Activated naive CD4-positive, alpha-beta T cell treated with anti-CD3 and anti-CD28 coated beads, Interleukin-2, amount 50 U/mL, for 24 hours (primary cell): Measurements from ENCODE around the gene TMEM94.
A peak's percentile ranks its signal among the peaks of the same experiment; 100 is the strongest.
"Not testable (repeated sequence)": the region's sequence is repeated elsewhere in the genome, so short reads cannot be mapped to it uniquely, and the experiment has no call there.

ENCODE experiments used
- H3K27ac Mint-ChIP-seq: one replicate; pipeline ENCODE4 v1.8.0; 2021; ENCODE audit warnings: mild to moderate bottlenecking, mixed read lengths
- H3K27me3 Mint-ChIP-seq: one replicate; pipeline ENCODE4 v1.8.0; 2021; ENCODE audit warnings: mixed read lengths
- H3K36me3 Mint-ChIP-seq: one replicate; pipeline ENCODE4 v1.8.0; 2021; ENCODE audit warnings: mixed read lengths
- H3K4me1 Mint-ChIP-seq: one replicate; pipeline ENCODE4 v1.8.0; 2021; ENCODE audit warnings: mixed read lengths
- H3K4me3 Mint-ChIP-seq: one replicate; pipeline ENCODE4 v1.8.0; 2021; ENCODE audit warnings: mild to moderate bottlenecking, mixed read lengths
- H3K9me3 Mint-ChIP-seq: one replicate; pipeline ENCODE4 v1.8.0; 2021; ENCODE audit warnings: mixed read lengths

TMEM94 gene

DNA sequence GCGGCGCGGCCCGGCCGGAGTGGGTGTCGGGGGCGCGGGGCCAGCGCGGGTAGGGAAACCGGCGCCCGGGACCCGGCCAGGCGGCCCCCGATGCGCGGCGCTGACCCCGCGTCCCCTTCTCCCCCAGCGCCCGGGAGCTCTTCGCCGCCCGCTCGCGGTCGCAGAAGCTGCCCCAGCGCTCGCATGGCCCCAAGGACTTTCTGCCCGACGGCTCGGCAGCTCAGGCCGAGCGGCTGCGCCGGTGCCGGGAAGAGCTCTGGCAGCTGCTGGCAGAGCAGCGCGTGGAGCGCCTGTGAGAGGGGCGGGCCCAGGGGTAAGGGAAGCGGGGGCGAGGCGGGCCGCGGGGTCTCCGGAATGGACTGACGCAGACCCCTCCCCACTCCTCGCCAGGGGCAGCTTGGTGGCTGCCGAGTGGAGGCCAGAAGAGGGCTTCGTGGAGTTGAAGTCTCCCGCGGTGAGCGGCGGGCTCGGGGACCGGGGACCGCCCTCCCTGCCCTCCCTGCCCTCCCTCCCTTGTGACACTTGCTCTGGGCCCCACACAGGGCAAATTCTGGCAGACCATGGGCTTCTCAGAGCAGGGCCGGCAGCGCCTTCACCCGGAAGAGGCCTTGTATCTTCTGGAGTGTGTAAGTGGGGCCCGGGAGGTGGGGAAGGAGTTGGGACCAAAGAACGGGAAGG is 60.3 kb downstream of the TMEM94 start:
- Mint-ChIP-seq H3K4me3 (peak overlapping the region; percentile 75), H3K27ac (no peak overlapping the region), H3K27me3 (no peaks in the 10 kb centered on the region), H3K9me3 (no peaks in the 10 kb centered on the region), H3K4me1 (peaks cover 23% of the 10 kb centered on the region), H3K36me3 (peaks cover 10% of the 10 kb centered on the region)

DNA sequence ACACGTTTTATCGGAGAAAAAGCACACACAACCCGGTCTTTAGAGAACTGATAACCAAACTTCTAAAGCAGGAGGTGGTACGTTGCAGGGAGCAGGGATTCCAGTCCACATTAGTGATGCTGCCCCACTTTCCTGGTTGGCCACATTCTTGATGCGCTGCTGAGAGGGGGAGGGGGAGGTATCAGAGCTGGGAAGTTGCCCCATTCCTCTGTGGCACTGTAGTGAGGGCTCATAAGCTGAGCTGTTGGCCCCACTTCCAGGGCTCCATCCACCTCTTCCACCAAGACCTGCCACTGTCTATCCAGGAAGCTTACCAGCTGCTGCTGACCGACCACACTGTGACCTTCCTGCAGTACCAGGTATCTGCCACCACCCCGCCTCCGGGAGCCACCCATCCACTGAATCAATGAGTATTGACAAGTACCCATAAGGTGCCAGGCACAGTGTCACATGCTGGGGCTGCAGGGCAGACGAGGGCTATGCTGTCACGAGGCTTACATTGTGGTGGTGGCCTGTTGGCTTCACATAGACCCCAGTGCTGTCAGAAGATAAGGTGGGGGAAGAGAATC is 60.9 kb downstream of the TMEM94 start:
- Mint-ChIP-seq H3K4me1 (peaks cover 23% of the 10 kb centered on the region), H3K27ac (peak overlapping the region; percentile 79), H3K4me3 (peak overlapping the region; percentile 75), H3K9me3 (no peaks in the 10 kb centered on the region), H3K36me3 (peaks cover 12% of the 10 kb centered on the region), H3K27me3 (no peaks in the 10 kb centered on the region)

DNA sequence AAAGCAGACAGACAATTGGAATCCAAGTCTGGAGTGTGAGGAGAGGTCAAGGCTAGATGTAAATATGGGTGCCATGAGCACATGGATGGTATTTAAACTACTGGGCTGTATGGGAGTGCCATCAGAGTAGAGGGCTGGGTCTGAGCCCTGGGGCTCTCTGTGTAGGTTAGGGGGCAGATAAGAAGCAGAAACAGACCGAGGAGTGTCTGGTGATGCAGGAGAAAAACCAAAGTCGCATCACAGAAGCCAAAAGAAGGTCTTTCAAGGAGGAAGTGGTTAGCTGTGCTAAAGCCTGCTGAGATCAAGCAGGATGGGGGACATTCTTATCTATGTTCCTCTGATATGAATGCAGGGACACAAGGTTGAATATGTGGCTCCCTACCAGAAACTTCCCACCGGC is 61.8 kb downstream of the TMEM94 start:
- Mint-ChIP-seq H3K4me1 (peaks cover 23% of the 10 kb centered on the region), H3K4me3 (peak overlapping the region; percentile 75), H3K36me3 (peaks cover 13% of the 10 kb centered on the region), H3K27me3 (no peaks in the 10 kb centered on the region), H3K27ac (peak overlapping the region; percentile 79), H3K9me3 (no peaks in the 10 kb centered on the region)

DNA sequence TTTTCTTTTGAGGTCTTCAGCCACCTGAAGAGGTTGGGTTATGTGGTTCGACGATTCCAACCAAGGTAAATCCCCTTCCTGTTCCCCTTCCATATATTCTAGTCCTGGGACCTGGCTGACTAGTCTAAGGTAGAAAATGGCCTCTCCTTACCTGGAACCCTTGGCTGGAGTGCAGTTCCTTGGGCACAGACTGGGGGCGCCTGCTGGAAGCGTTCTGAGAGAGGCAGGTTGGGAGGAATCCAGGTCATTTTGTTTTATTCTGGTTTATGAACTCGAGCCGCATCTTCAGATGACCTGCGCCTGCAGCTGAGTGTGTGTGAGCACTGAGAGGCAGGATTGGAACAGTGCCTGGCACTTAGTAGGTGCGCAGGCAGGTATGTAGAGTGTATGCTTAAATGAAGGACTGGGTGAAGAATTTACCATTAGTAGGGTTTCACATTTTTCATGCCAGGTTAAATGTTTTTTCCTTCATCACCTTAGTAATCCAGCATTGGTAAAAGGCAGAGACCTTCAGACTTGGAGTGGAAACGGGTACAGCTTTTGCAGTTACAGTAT is 62.6 kb downstream of the TMEM94 start:
- H3K36me3 Mint-ChIP-seq, result peaks cover 13% of the 10 kb centered on the region
- peak overlapping the region; percentile 79 for H3K27ac Mint-ChIP-seq
- peaks cover 23% of the 10 kb centered on the region for H3K4me1 Mint-ChIP-seq
- no peaks in the 10 kb centered on the region for H3K9me3 Mint-ChIP-seq
- no peak overlapping the region for H3K4me3 Mint-ChIP-seq
- H3K27me3 Mint-ChIP-seq, result no peaks in the 10 kb centered on the region

DNA sequence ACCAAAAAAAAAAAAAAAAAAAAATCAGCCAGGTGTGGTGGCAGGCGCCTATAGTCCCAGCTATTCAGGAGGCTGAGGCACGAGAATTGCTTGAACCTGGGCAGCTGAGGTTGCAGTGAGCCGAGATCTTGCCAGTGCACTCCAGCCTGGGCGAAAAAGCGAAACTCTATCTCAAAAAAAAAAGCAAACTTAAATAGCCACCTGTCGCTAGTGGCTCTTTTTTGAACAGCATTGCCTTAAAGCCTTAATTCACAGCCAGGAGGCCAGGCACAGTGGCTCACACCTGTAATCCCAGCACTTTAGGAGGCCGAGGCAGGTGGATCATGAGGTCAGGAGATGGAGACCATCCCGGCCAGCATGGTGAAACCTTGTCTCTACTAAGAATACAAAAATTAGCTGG is 64.0 kb downstream of the TMEM94 start:
- H3K36me3 Mint-ChIP-seq, result peaks cover 13% of the 10 kb centered on the region
- peaks cover 23% of the 10 kb centered on the region for H3K4me1 Mint-ChIP-seq

DNA sequence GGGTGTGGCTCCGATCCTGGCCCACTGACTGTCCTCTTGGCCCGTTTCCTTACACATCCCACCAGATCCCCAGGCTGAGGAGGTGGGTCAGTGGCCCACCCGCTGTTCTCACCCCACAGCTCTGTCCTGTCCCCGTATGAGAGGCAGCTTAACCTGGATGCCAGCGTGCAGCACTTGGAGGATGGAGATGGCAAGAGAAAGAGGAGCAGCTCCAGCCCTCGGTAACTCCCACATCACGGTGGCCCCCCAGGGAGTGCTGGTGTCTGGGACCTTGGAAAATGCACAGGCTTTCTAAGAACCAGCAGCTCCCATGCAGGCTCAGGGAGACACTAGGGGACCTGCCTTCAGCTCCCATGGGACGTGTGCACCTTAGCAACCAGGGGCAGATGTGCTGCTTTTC is 64.9 kb downstream of the TMEM94 start:
- H3K27me3 Mint-ChIP-seq, result no peaks in the 10 kb centered on the region
- H3K4me3 Mint-ChIP-seq, result no peak overlapping the region
- H3K9me3 Mint-ChIP-seq, result no peaks in the 10 kb centered on the region
- no peak overlapping the region for H3K27ac Mint-ChIP-seq
- peaks cover 13% of the 10 kb centered on the region for H3K36me3 Mint-ChIP-seq
- H3K4me1 Mint-ChIP-seq, result peaks cover 25% of the 10 kb centered on the region

More for the DNA sequence above, 64.0 kb downstream of the TMEM94 start:
- H3K27ac Mint-ChIP-seq, H3K27me3 Mint-ChIP-seq, H3K9me3 Mint-ChIP-seq, H3K4me3 Mint-ChIP-seq: not testable (repeated sequence)

DNA sequence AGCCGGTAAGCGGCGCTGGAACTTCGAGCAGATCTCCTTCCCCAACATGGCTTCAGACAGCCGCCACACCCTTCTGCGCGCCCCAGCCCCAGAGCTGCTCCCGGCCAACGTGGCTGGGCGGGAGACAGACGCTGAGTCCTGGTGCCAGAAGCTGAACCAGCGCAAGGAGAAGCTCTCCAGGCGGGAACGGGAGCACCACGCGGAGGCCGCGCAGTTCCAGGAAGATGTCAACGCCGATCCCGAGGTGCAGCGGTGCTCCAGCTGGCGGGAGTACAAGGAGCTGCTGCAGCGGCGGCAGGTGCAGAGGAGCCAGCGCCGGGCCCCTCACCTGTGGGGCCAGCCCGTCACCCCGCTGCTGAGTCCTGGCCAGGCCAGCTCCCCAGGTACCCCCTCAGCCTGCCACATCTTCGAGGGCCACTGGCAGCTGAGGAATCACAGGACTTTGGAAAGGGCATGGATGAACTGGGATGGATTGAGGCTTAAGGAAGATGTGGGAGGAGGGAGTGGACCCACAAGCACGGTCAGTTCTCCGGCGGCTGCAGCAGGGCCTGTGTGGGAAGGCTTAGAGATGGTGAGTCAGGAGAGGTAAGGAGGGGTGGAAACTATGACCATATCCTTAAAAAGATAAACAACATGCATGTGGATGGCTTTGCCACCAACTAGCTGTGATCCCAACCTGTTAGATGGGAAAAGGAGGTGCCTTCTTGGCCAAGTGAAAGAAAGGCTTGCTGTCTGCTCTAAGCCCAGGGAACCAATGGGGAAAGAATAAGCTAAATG is 65.7 kb downstream of the TMEM94 start:
- no peak overlapping the region for H3K27ac Mint-ChIP-seq
- no peaks in the 10 kb centered on the region for H3K27me3 Mint-ChIP-seq
- peaks cover 13% of the 10 kb centered on the region for H3K36me3 Mint-ChIP-seq
- no peak overlapping the region for H3K4me3 Mint-ChIP-seq
- H3K9me3 Mint-ChIP-seq, result no peaks in the 10 kb centered on the region
- peaks cover 29% of the 10 kb centered on the region for H3K4me1 Mint-ChIP-seq

DNA sequence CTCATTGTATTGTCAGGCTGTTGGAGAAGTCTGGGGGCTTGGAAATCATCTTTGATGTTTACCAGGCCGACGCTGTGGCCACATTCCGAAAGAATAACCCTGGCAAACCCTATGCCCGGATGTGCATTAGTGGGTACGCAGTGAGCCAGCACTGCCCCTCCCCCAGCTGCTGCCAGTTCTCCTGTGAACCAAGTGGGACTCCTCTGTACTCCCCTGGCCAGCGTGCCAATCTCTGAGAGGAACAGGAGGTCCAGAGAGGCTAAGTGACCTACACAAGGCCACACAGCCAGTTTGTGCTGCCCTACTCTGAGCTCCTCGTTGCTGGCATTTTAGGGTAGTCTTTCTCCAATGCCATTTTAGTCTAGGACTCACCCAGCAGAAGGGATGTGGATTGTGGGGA is 67.2 kb downstream of the TMEM94 start:
- Mint-ChIP-seq H3K27ac (no peak overlapping the region), H3K4me3 (no peak overlapping the region), H3K4me1 (peaks cover 13% of the 10 kb centered on the region), H3K9me3 (no peaks in the 10 kb centered on the region), H3K36me3 (peaks cover 4% of the 10 kb centered on the region), H3K27me3 (no peaks in the 10 kb centered on the region)

DNA sequence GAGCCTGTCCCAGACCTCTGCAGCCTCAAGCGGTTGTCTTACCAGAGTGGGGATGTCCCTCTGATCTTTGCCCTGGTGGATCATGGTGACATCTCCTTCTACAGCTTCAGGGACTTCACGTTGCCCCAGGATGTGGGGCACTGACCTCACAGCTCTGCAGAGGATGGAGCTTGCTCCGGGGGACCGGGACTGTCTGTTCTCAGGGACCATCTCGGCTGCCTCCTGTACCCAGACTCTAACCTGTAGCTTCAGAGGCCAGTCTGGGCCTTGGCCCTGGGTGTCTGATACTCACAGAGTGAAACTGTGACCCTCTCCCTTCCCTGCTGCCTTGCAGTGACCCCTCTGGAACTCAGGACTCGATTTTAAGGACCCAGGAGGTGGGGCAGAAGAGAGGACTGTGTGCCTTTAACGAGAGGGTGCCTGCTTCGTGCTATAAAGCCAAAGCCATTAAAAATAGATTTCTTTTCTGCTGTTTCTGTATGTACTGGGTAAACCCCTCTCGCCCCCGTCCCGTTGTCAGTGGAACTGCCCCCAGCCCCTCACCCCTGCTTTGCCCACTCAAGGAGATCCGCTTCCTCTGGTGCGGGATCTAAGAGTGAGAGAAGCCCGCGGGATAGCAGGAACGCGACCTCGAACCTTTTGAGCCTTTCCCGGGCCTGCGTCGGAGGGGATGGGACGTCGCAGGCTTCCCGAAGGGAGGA is 68.0 kb downstream of the TMEM94 start:
- H3K36me3 Mint-ChIP-seq, result peaks cover 3% of the 10 kb centered on the region
- H3K27ac Mint-ChIP-seq, result no peak overlapping the region
- H3K9me3 Mint-ChIP-seq, result no peaks in the 10 kb centered on the region
- H3K27me3 Mint-ChIP-seq, result no peaks in the 10 kb centered on the region
- peak overlapping the region; percentile 51 for H3K4me3 Mint-ChIP-seq
- H3K4me1 Mint-ChIP-seq, result peaks cover 7% of the 10 kb centered on the region

DNA sequence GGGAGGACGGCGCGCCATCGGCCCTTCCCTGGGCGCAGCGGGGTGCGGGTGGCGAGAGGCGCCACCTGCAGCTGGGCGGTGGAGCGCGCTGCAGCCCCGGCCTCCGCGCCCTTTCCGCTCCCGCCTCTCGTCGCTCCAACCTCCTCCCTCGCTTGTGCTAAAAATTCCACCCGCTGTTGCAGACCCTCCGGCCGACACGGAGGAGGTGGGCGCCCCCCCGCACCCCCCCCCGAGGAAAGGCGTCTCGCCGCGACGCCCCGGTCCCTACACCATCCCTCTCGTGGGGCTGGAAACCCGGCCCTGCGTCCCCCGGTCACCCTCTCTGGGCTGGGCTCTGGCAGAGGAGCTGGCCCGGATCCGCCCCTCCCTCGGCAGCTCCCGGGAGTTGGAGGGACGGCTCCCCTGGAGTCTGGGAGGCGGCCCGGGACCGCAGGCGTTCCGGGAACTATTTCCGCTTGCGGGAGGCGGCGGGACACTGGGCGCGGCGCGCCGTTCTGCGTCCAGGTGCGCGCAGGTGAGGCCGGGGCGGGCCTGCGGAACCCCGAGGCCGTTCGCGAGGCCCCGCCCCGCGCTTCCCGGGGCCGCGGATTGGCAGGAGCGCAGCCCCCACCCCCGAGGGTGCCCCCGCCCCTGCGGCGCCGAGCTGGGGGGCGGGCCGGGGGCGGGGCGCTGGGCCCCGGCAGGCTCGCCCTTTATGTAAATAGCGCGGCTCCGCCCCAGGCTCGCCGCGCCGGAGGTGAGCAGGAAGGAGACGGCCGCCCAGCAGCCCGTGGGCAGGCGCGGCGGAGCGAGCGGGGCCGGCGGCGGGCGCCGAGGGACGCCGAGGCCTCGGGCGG is 68.8 kb downstream of the TMEM94 start, which contains the start of gene LLGL2:
Gene LLGL2 (plus strand): TSS at position 728 of the 836 bp plus-strand sequence. CDS start 17,730 bp downstream, outside the sequence.
- Mint-ChIP-seq H3K36me3 (peaks cover 3% of the 10 kb centered on the region), H3K27ac (no peak within 1 kb of the TSS), H3K27me3 (no peaks in the 10 kb centered on the region), H3K4me1 (peaks cover 7% of the 10 kb centered on the region), H3K4me3 (peak within 1 kb of the TSS; percentile 81), H3K9me3 (no peaks in the 10 kb centered on the region)

DNA sequence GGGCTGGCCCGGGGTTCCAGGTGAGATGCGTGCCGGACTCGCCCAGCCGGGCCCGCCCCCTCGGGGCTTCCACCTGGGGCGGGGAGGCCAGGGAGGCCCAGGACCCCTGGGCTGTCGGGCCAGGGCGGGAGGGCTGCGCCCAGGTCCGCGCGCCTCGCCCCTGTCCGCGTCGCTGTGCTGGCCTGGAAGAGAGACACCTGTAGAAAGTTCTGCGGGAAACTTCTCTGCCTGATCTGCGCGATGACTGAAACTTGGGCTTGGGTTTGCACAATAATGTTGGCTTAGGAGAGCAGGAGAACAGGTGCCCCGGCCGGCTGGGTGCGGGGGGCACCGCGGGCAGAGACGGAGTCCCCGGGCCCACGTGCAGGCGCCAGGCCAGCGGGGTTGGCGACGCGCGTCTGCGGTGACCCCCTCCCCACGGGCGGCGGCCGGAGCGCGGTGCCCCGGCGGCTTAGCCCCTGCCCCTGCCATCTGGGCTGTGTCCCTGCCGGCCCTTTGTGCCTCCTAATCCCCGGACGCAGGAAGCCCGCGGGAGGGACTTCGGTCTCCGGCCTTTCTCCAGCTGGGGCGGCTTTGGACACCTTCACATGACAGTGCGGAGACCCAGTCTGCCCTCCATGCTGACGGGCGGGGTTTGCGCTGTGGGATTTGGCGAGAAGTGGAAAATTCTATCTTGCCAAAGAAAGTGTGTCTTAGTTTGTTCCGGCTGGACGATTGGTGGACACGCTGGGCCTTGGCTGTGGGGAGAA is 69.5 kb downstream of the TMEM94 start:
- Mint-ChIP-seq H3K4me3 (peak overlapping the region; percentile 81), H3K27me3 (no peaks in the 10 kb centered on the region), H3K36me3 (peaks cover 3% of the 10 kb centered on the region), H3K27ac (no peak overlapping the region), H3K9me3 (no peaks in the 10 kb centered on the region), H3K4me1 (peaks cover 7% of the 10 kb centered on the region)

DNA sequence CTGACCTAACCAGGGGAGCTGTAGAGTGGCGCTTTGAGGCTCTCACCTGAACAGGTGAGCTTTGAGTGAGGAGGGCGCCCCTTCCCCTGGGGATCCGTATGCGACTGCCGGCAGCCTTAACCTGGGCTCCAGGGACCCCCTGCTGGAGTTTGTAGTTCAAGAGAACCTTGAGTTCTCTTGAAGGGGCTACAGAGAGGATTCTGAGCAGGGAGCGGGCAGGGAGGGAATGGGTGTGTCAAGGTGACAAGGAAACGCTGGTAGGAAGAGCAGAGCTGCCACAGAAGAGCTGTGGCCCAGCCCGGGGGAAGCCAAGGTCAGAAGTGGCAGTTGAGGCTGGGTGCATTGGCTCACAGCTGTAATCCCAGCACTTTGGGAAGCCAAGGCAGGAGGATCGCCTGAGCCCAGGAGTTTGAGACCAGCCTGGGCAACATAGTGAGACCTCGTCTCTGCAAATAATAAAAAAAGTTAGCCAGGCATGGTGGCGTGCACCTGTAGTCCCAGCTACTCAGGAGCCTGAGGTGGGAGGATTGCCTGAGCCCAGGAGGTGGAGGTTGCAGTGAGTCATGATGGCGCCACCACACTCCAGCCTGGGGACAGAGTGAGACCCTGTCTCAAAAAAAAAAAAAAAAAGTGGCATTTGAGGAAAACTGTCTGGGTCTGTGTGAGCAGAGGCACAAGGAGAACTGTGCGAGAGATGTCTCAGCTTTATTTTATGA is 70.3 kb downstream of the TMEM94 start:
- no peaks in the 10 kb centered on the region for H3K9me3 Mint-ChIP-seq
- no peaks in the 10 kb centered on the region for H3K27me3 Mint-ChIP-seq
- H3K4me3 Mint-ChIP-seq, result peak overlapping the region; percentile 81
- no peak overlapping the region for H3K27ac Mint-ChIP-seq
- peaks cover 3% of the 10 kb centered on the region for H3K36me3 Mint-ChIP-seq
- H3K4me1 Mint-ChIP-seq, result peaks cover 7% of the 10 kb centered on the region

DNA sequence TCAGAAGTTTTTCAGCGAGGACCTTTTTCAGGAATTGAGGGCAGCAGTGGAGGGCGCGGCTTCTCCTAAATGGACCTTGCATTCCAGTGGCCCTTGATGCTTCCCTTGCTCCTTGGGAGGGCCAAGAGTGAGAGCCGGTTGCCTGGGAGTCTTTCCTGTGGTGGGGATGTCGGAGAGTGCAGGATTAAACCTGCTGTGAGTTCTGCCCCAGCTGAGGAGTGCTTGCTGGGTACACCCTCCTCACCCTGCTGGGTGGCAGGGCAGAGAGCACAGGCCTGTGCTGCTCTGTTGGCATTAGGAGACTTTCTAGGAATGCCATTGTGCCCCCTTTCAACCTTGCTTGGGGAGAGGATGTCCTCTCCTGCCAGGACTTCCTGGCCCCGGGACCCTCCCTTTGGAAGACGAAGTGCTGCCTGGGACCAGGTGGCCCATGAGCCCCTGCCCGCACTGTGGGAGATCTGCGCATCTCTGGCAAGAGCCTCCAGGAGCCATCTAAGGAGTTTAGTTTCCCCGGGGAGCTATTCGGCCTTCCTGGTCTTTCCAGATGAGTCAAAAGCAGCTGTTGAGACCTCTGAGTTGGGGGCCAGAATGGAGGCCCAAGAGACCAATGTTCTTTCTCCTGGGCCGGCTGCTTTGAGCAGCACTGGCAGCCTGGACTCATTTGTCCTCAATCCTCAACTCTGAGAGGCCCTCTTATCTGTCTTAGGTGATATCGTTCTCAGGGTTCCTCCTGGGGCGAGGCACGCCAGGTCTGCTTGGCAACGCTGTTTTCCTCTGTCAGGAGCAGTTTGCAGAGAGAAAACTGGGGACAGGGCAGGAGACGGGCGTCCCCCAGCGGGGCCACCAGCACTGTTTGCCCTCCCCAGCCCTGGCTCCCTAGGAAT is 74.6 kb downstream of the TMEM94 start:
- Mint-ChIP-seq H3K27ac (no peak overlapping the region), H3K27me3 (no peaks in the 10 kb centered on the region), H3K36me3 (no peaks in the 10 kb centered on the region), H3K4me1 (peaks cover 32% of the 10 kb centered on the region), H3K4me3 (no peak overlapping the region), H3K9me3 (no peaks in the 10 kb centered on the region)
